ENCODE data around the gene EMC6. TPM values are rescaled to one million over a fixed set of nuclear protein-coding genes. Genes with fewer than 3 reads are reported as not detected.

The EMC6 gene
- total RNA-seq, 1 donor from 2014 or later = 57.0 TPM

DNA sequence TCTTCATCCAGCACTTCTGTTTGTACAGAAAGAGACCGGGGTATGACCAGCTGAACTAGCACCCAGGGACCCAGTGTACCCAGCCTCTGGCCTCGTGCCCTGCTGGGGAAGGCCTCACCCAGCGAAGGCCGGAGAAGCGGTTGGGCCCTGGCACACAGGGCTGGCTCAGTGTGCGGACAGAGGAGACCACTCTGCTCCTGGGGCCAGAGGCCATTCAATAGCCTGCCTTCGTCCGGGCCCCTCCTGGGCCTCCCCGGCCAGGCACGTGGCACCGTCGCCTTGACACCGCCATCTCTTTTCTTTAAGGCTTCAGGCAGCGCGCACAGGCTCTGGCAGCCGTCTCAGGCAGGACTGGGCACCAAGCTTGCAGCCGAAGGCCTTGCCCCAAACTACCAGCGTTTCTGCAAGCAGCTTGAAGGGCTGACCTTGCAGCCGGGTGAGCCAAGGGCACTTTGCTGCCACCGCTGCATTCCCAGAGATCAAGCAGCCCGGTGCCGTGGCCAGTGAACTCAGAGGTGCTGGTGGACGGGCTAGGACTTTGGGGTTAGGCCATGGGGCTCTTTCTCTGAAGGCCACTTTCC, 8.2 kb upstream of the EMC6 start:
- Histone ChIP-seq H3K27me3 (ENCODE audit: low read depth) (no peaks in the 10 kb centered on the region), H3K4me1 (peaks cover 54% of the 10 kb centered on the region), H3K4me3 (no peak overlapping the region), H3K9me3 (replicated peaks) (no peaks in the 10 kb centered on the region), H3K36me3 (peaks cover 36% of the 10 kb centered on the region), H3K27ac (replicated peaks) (peak overlapping the region; percentile 87)
- TF ChIP-seq, protein P1, sequence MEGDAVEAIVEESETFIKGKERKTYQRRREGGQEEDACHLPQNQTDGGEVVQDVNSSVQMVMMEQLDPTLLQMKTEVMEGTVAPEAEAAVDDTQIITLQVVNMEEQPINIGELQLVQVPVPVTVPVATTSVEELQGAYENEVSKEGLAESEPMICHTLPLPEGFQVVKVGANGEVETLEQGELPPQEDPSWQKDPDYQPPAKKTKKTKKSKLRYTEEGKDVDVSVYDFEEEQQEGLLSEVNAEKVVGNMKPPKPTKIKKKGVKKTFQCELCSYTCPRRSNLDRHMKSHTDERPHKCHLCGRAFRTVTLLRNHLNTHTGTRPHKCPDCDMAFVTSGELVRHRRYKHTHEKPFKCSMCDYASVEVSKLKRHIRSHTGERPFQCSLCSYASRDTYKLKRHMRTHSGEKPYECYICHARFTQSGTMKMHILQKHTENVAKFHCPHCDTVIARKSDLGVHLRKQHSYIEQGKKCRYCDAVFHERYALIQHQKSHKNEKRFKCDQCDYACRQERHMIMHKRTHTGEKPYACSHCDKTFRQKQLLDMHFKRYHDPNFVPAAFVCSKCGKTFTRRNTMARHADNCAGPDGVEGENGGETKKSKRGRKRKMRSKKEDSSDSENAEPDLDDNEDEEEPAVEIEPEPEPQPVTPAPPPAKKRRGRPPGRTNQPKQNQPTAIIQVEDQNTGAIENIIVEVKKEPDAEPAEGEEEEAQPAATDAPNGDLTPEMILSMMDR (IDR thresholded peaks at IDR 0.05; ENCODE audit: borderline replicate concordance) = no peak
- DNase-seq = peak; percentile 42
- intact Hi-C loops (cut with micrococcal nuclease) = no loop called here

DNA sequence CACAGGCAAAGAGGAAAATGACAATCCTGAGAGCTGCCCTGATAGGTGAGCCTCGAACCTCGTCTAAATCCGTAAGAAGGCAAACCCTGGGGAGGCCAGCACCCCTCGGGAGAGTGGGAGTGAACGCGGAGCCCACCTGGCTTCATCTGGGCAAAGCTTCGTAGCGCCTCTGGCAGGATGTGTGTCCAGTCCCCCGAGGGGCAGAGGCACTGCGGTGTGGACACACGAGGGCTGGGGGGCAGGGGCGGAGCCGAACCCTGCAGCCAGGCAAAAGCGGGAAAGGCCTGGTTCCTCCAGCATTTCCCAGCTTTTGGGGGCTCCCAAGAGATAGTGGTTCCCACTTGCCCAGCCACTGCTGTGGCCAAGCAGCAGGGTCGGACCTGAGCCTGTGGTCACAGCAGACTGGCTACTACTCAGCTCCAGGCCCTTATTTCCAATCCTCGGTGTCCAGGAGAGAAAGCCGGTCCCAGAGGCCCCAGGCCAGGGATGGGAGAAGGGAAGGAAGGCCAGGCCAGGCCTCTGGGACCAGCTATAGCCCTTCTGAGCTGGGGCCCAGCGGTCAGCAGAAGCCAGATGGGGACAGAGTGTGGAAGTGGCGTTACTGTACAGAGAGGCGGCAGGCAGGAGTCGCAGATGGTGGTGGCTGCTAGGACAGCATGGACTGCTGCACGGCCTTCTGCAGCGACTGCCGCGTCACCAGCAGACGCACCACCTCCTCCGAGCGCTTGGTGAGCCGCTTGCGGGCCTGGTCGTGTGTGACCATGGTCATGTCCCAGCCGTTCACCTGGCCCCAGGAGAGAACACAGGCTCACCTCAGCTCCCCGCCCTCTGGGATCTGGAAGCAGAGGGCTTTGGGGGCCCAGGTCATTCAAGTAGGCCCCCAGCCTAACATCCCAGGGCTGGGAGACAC, 5.3 kb upstream of the EMC6 start:
- Histone ChIP-seq H3K4me1 (peaks cover 78% of the 10 kb centered on the region), H3K27me3 (ENCODE audit: low read depth) (no peaks in the 10 kb centered on the region), H3K9me3 (replicated peaks) (no peaks in the 10 kb centered on the region), H3K36me3 (peaks cover 36% of the 10 kb centered on the region), H3K4me3 (no peak overlapping the region), H3K27ac (replicated peaks) (no peak overlapping the region)
- DNase-seq = no peak
- TF ChIP-seq, protein P1 (IDR thresholded peaks at IDR 0.05; ENCODE audit: borderline replicate concordance) = no peak
- intact Hi-C loops (cut with micrococcal nuclease) = no loop called here

DNA sequence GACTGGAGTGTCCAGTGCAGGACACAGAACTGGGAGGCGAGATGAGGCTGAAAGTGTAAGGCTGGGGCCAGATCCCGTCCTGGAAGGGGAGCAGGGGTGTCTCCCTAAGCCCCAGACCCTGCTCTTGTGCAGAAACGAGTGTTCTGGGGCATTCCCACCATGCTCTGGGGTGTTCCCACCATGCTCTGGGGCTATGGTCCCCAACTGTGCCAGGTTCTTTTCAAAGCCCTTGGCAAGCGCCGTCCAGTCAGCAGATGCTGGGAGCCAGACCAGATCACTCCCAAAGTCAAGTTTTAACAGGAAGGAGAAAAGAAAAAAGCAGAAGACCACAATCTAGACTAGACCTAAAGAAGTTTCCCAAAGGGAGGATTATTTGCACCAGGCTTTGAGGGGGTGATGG, 2.8 kb upstream of the EMC6 start:
- Histone ChIP-seq H3K27me3 (ENCODE audit: low read depth) (no peaks in the 10 kb centered on the region), H3K36me3 (peaks cover 36% of the 10 kb centered on the region), H3K4me3 (peak overlapping the region; percentile 89), H3K4me1 (peaks cover 74% of the 10 kb centered on the region), H3K27ac (replicated peaks) (peak overlapping the region; percentile 100), H3K9me3 (replicated peaks) (no peaks in the 10 kb centered on the region)
- DNase-seq = peak; percentile 53
- intact Hi-C loops (cut with micrococcal nuclease) = no loop called here
- TF ChIP-seq, protein P1 (IDR thresholded peaks at IDR 0.05; ENCODE audit: borderline replicate concordance) = no peak

DNA sequence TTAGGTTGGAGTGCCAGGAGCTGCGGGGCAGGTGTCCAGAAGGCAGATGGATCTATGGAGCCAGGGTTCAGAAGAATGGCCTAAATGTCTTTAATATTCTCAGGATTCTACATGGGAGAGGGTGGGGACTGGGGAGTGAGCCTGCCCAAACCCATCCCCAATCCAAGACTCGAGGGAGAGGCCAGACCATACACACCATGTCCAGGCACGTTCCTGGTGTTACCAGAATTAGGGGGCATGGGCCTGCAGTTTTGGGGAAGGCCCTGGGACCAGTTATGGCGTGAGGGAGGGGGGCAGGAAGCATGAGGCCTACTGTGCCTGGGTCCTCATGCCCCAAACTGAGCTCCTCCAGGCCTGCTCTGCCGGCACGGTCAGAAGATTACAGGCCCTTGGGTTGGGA, 2.1 kb upstream of the EMC6 start:
- Histone ChIP-seq H3K27ac (replicated peaks) (peak overlapping the region; percentile 100), H3K9me3 (replicated peaks) (no peaks in the 10 kb centered on the region), H3K27me3 (ENCODE audit: low read depth) (no peaks in the 10 kb centered on the region), H3K4me1 (peaks cover 67% of the 10 kb centered on the region), H3K36me3 (peaks cover 35% of the 10 kb centered on the region), H3K4me3 (peak overlapping the region; percentile 89)
- intact Hi-C loops (cut with micrococcal nuclease) = no loop called here
- TF ChIP-seq, protein P1 (IDR thresholded peaks at IDR 0.05; ENCODE audit: borderline replicate concordance) = no peak
- DNase-seq = no peak

DNA sequence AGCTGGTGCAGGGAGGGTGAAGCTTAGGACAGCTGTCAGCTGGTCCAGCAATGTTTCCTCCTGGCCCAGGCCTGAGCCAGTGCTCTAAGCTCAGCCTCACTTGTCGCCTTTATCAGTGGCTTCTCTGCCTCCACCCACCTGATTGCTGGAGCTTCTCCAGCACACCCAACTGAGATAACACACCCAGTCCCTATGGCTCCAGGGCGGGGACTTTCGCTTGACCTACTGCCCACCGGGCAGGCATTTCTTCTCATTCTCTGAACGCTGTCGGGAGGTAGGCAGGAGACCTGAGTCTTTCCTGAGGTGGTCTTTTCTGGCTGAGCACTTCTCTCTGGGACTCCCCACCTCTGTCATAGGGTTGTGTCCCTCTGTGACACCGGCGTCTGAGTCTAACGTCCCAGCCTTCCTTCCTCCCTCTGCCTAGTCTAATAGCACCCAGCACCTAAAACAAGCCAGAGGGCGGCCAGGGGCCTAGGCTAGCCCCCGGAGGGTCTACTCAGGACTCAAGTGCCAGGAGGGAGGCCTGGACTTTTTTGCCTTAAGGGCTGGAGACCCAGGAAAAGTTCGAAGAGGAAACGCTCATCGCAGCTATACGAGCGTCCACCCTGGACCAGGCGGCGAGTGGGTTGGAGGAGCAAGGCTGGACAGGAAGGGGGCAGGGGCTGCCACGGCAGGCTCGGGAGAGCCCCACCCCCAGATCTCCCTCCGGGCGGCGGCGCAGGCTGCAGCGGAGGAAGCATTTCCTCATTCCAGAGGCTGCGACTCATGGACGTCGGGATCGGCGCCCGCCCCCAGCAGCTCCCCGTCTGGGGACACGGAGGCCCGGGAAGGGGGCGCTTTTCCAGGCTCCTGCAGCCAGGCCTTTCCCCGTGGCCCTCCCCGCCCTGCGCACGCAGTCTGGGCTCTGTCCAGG, 990 bp upstream of the EMC6 start:
- Histone ChIP-seq H3K27me3 (ENCODE audit: low read depth) (no peaks in the 10 kb centered on the region), H3K9me3 (replicated peaks) (no peaks in the 10 kb centered on the region), H3K4me3 (peak overlapping the region; percentile 89), H3K4me1 (peaks cover 63% of the 10 kb centered on the region), H3K36me3 (peaks cover 24% of the 10 kb centered on the region), H3K27ac (replicated peaks) (peak overlapping the region; percentile 100)
- intact Hi-C loops (cut with micrococcal nuclease) = no loop called here
- DNase-seq = peak; percentile 91
- TF ChIP-seq, protein P1 (IDR thresholded peaks at IDR 0.05; ENCODE audit: borderline replicate concordance) = no peak

All from left ventricle myocardium inferior (tissue), 1 donor.